ENCODE data around the gene LYST.

The LYST gene

GRCh38 chr1:235720544-235720943 lies 146.2 kb downstream of the LYST start:
- Histone ChIP-seq H3K4me3 (ENCODE audit: extremely low read depth, insufficient read depth, low read length, poor library complexity, severe bottlenecking) (no peak overlapping the region), H3K36me3 (ENCODE audit: control insufficient read depth, insufficient read depth, low read length) (no peaks in the 10 kb centered on the region), H3K4me1 (ENCODE audit: control insufficient read depth, insufficient read depth, low read length, poor library complexity, severe bottlenecking) (no peaks in the 10 kb centered on the region), H3K27ac (ENCODE audit: low read depth, low read length, severe bottlenecking) (no peak overlapping the region), H3K9me3 (ENCODE audit: control insufficient read depth, low read length) (no peaks in the 10 kb centered on the region)
- WGBS, 2 experiments (ENCODE audit: insufficient coverage in 2 of 2), result 100% methylated on average over 2 of the region's 4 CpGs; no CpG with 5 or more reads in 1 of the 2 experiments

- Histone ChIP-seq H3K36me3 (ENCODE audit: control insufficient read depth, insufficient read depth, low read length) (peaks cover 5% of the 10 kb centered on the region), H3K4me3 (ENCODE audit: extremely low read depth, insufficient read depth, low read length, poor library complexity, severe bottlenecking) (no peak overlapping the region), H3K4me1 (ENCODE audit: control insufficient read depth, insufficient read depth, low read length, poor library complexity, severe bottlenecking) (no peaks in the 10 kb centered on the region), H3K9me3 (ENCODE audit: control insufficient read depth, low read length) (no peaks in the 10 kb centered on the region), H3K27ac (ENCODE audit: low read depth, low read length, severe bottlenecking) (no peak overlapping the region)
- WGBS, 2 experiments (ENCODE audit: insufficient coverage in 2 of 2), result no CpG with 5 or more reads among the region's 4 CpGs
Measured at GRCh38 chr1:235714205-235714897, 152.4 kb downstream of the LYST start.

- H3K9me3 ChIP-seq (ENCODE audit: control insufficient read depth, low read length), result no peaks in the 10 kb centered on the region
- 100% methylated on average over 1 of the region's 1 CpG; no CpG with 5 or more reads in 1 of the 2 experiments for WGBS, 2 experiments (ENCODE audit: insufficient coverage in 2 of 2)
- H3K36me3 ChIP-seq (ENCODE audit: control insufficient read depth, insufficient read depth, low read length), result peaks cover 5% of the 10 kb centered on the region
- H3K4me3 ChIP-seq (ENCODE audit: extremely low read depth, insufficient read depth, low read length, poor library complexity, severe bottlenecking), result no peak overlapping the region
- no peak overlapping the region for H3K27ac ChIP-seq (ENCODE audit: low read depth, low read length, severe bottlenecking)
- H3K4me1 ChIP-seq (ENCODE audit: control insufficient read depth, insufficient read depth, low read length, poor library complexity, severe bottlenecking), result peaks cover 5% of the 10 kb centered on the region
Measured at GRCh38 chr1:235712812-235713211, 153.9 kb downstream of the LYST start.

- no peaks in the 10 kb centered on the region for H3K9me3 ChIP-seq (ENCODE audit: control insufficient read depth, low read length)
- H3K36me3 ChIP-seq (ENCODE audit: control insufficient read depth, insufficient read depth, low read length), result peaks cover 5% of the 10 kb centered on the region
- H3K27ac ChIP-seq (ENCODE audit: low read depth, low read length, severe bottlenecking), result no peak overlapping the region
- no peak overlapping the region for H3K4me3 ChIP-seq (ENCODE audit: extremely low read depth, insufficient read depth, low read length, poor library complexity, severe bottlenecking)
- H3K4me1 ChIP-seq (ENCODE audit: control insufficient read depth, insufficient read depth, low read length, poor library complexity, severe bottlenecking), result peaks cover 5% of the 10 kb centered on the region
- WGBS, 2 experiments (ENCODE audit: insufficient coverage in 2 of 2), result 86 to 89% methylated on average over 1 to 2 of the region's 3 CpGs
Measured at GRCh38 chr1:235710687-235711086, 156.0 kb downstream of the LYST start.

GRCh38 chr1:235709018-235709417 lies 157.7 kb downstream of the LYST start:
- no peaks in the 10 kb centered on the region for H3K9me3 ChIP-seq (ENCODE audit: control insufficient read depth, low read length)
- WGBS, 2 experiments (ENCODE audit: insufficient coverage in 2 of 2), result 94 to 96% methylated on average over 4 of the region's 11 CpGs

GRCh38 chr1:235708390-235708962 lies 158.2 kb downstream of the LYST start:
- WGBS, 2 experiments (ENCODE audit: insufficient coverage in 2 of 2), result 89 to 97% methylated on average over 3 to 4 of the region's 4 CpGs
- Histone ChIP-seq H3K4me1 (ENCODE audit: control insufficient read depth, insufficient read depth, low read length, poor library complexity, severe bottlenecking) (peaks cover 5% of the 10 kb centered on the region), H3K36me3 (ENCODE audit: control insufficient read depth, insufficient read depth, low read length) (no peaks in the 10 kb centered on the region), H3K27ac (ENCODE audit: low read depth, low read length, severe bottlenecking) (no peak overlapping the region), H3K4me3 (ENCODE audit: extremely low read depth, insufficient read depth, low read length, poor library complexity, severe bottlenecking) (no peak overlapping the region), H3K9me3 (ENCODE audit: control insufficient read depth, low read length) (no peaks in the 10 kb centered on the region)

More at GRCh38 chr1:235709018-235709417, 157.7 kb downstream of the LYST start:
- Histone ChIP-seq H3K4me1 (ENCODE audit: control insufficient read depth, insufficient read depth, low read length, poor library complexity, severe bottlenecking) (peaks cover 5% of the 10 kb centered on the region), H3K36me3 (ENCODE audit: control insufficient read depth, insufficient read depth, low read length) (no peaks in the 10 kb centered on the region), H3K4me3 (ENCODE audit: extremely low read depth, insufficient read depth, low read length, poor library complexity, severe bottlenecking) (no peak overlapping the region), H3K27ac (ENCODE audit: low read depth, low read length, severe bottlenecking) (no peak overlapping the region)

- 100% methylated on average over 1 to 2 of the region's 2 CpGs for WGBS, 2 experiments (ENCODE audit: insufficient coverage in 2 of 2)
- no peak overlapping the region for H3K27ac ChIP-seq (ENCODE audit: low read depth, low read length, severe bottlenecking)
- H3K36me3 ChIP-seq (ENCODE audit: control insufficient read depth, insufficient read depth, low read length), result no peaks in the 10 kb centered on the region
- H3K4me3 ChIP-seq (ENCODE audit: extremely low read depth, insufficient read depth, low read length, poor library complexity, severe bottlenecking), result no peak overlapping the region
- no peaks in the 10 kb centered on the region for H3K9me3 ChIP-seq (ENCODE audit: control insufficient read depth, low read length)
- H3K4me1 ChIP-seq (ENCODE audit: control insufficient read depth, insufficient read depth, low read length, poor library complexity, severe bottlenecking), result peaks cover 2% of the 10 kb centered on the region
Measured at GRCh38 chr1:235703506-235703905, 163.2 kb downstream of the LYST start.

- H3K4me1 ChIP-seq (ENCODE audit: control insufficient read depth, insufficient read depth, low read length, poor library complexity, severe bottlenecking), result no peaks in the 10 kb centered on the region
- no peak overlapping the region for H3K4me3 ChIP-seq (ENCODE audit: extremely low read depth, insufficient read depth, low read length, poor library complexity, severe bottlenecking)
- no peaks in the 10 kb centered on the region for H3K9me3 ChIP-seq (ENCODE audit: control insufficient read depth, low read length)
- no peaks in the 10 kb centered on the region for H3K36me3 ChIP-seq (ENCODE audit: control insufficient read depth, insufficient read depth, low read length)
- WGBS, 2 experiments (ENCODE audit: insufficient coverage in 2 of 2), result 83 to 89% methylated on average over 9 of the region's 9 CpGs
- H3K27ac ChIP-seq (ENCODE audit: low read depth, low read length, severe bottlenecking), result no peak overlapping the region
Measured at GRCh38 chr1:235702412-235702811, 164.3 kb downstream of the LYST start.

- Histone ChIP-seq H3K4me3 (ENCODE audit: extremely low read depth, insufficient read depth, low read length, poor library complexity, severe bottlenecking) (no peak overlapping the region), H3K9me3 (ENCODE audit: control insufficient read depth, low read length) (no peaks in the 10 kb centered on the region), H3K27ac (ENCODE audit: low read depth, low read length, severe bottlenecking) (no peak overlapping the region), H3K36me3 (ENCODE audit: control insufficient read depth, insufficient read depth, low read length) (no peaks in the 10 kb centered on the region), H3K4me1 (ENCODE audit: control insufficient read depth, insufficient read depth, low read length, poor library complexity, severe bottlenecking) (no peaks in the 10 kb centered on the region)
- WGBS, 2 experiments (ENCODE audit: insufficient coverage in 2 of 2), result 100% methylated on average over 2 of the region's 2 CpGs
Measured at GRCh38 chr1:235697508-235697907, 169.2 kb downstream of the LYST start.

GRCh38 chr1:235689356-235689755 lies 177.3 kb downstream of the LYST start:
- H3K4me1 ChIP-seq (ENCODE audit: control insufficient read depth, insufficient read depth, low read length, poor library complexity, severe bottlenecking), result no peaks in the 10 kb centered on the region
- H3K4me3 ChIP-seq (ENCODE audit: extremely low read depth, insufficient read depth, low read length, poor library complexity, severe bottlenecking), result no peak overlapping the region
- WGBS, 2 experiments (ENCODE audit: insufficient coverage in 2 of 2), result 92 to 100% methylated on average over 1 to 2 of the region's 4 CpGs
- H3K9me3 ChIP-seq (ENCODE audit: control insufficient read depth, low read length), result no peaks in the 10 kb centered on the region
- H3K27ac ChIP-seq (ENCODE audit: low read depth, low read length, severe bottlenecking), result no peak overlapping the region
- peaks cover 4% of the 10 kb centered on the region for H3K36me3 ChIP-seq (ENCODE audit: control insufficient read depth, insufficient read depth, low read length)

GRCh38 chr1:235688096-235688495 lies 178.6 kb downstream of the LYST start:
- Histone ChIP-seq H3K4me3 (ENCODE audit: extremely low read depth, insufficient read depth, low read length, poor library complexity, severe bottlenecking) (no peak overlapping the region), H3K4me1 (ENCODE audit: control insufficient read depth, insufficient read depth, low read length, poor library complexity, severe bottlenecking) (no peaks in the 10 kb centered on the region), H3K27ac (ENCODE audit: low read depth, low read length, severe bottlenecking) (no peak overlapping the region), H3K9me3 (ENCODE audit: control insufficient read depth, low read length) (no peaks in the 10 kb centered on the region), H3K36me3 (ENCODE audit: control insufficient read depth, insufficient read depth, low read length) (peaks cover 4% of the 10 kb centered on the region)
- WGBS, 2 experiments (ENCODE audit: insufficient coverage in 2 of 2), result 80 to 100% methylated on average over 1 of the region's 3 CpGs
